HG03159 (cell line): ENCODE data around the gene CACNA1B.
A peak's percentile ranks its signal among the peaks of the same experiment; 100 is the strongest.
"Not testable (repeated sequence)": the region's sequence is repeated elsewhere in the genome, so short reads cannot be mapped to it uniquely, and the experiment has no call there.

ENCODE experiments used
- ATAC-seq: cut with Tn5 transposase; IDR thresholded peaks from one replicate; pipeline ENCODE4 v1.9.1; 2021; ENCODE audit warnings: mild to moderate bottlenecking, moderate library complexity; ENCODE audit not compliant: unreplicated experiment

The CACNA1B gene

DNA sequence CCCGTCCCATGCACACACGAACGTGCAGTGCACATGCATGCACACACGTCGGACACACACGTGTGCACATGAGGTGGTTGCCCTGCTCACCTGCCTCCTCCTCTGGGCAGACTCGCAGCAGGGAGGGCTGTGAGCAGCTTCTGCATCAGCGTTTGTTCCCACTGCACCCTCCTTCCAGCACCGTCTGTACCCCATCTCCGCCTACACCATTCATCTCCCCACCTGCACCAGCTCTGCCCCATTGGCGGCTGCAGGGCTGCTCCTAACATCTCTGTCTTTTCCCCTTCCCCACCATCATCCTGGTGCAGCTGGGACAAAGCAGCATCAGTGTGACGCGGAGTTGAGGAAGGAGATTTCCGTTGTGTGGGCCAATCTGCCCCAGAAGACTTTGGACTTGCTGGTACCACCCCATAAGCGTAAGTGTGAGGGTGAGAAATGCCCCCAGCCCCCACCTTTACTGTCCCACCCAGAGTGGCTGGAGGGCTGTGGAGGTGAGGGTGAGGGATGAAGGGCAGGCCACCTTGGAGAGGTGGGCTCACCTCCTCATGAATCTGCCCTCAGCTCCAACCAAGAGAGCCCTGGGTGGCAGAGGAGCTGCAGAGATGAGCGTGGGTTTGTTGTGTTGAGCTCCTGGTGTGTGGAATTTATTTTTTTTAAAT lies 234.6 kb downstream of the CACNA1B start:
- no peak for ATAC-seq

DNA sequence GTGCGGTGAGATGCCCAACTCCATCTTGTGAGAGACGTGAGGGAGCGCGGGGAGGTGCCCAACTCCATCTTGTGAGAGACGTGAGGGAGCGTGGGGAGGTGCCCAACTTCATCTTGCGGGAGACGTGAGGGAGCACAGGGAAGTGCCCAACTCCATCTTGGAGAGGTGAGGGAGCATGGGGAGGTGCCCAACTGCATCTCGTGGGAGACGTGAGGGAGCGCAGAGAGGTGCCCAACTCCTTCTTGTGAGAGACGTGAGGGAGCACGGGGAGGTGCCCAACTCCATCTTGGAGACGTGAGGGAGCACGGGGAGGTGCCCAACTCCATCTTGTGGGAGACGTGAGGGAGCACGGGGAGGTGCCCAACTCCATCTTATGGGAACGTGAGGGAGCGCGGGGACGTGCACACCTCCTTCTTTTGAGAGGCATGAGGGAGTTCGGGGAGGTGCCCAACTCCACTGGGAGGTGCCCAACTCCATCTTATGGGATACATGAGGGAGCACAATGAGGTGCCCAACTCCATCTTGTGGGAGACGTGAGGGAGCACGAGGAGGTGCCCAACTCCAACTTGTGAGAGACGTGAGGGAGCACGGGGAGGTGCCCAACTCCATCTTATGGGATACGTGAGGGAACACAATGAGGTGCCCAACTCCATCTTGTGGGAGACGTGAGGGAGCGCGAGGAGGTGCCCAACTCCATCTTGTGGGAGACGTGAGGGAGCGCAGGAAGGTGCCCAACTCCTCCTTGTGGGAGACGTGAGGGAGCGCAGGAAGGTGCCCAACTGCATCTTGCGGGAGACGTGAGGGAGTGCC lies 235.4 kb downstream of the CACNA1B start:
- no peak for ATAC-seq

GRCh38 chr9:138113701-138114325 lies 236.2 kb downstream of the CACNA1B start:
- ATAC-seq = not testable (repeated sequence)

DNA sequence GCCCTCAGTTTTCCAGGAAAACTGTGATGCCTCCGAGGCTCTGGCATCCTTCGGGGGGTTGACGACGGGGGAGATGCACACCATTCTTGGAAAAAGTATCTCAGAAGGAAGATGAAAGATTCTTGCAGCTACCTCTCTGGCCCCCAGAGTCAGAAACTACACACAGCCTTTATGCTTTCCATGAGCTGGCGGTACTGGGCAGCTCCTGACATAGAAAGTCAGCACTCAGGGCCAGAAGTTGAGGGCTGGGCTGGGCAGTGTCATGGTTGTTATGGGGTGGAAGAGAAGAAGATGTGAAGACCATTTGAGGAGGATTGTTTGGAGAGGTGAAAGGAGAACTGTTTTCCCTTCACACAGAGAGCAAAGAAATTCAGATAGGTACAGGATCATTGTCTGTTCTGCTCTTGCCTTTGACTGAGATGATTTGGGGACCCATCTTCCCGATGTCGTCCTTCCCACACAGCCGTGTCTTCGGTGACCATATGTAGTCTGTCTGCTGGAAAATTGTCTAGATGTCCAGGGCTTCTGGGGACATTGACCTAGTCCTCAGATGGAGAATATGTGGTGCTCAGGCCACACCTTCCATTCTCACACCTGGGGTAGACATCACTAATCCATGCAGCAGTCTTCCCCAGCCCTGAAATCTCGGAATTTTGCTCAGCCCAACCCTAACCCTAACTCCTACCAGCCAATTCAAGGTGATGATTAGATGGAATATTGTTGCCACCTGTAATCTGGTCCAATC lies 237.1 kb downstream of the CACNA1B start:
- ATAC-seq = no peak

DNA sequence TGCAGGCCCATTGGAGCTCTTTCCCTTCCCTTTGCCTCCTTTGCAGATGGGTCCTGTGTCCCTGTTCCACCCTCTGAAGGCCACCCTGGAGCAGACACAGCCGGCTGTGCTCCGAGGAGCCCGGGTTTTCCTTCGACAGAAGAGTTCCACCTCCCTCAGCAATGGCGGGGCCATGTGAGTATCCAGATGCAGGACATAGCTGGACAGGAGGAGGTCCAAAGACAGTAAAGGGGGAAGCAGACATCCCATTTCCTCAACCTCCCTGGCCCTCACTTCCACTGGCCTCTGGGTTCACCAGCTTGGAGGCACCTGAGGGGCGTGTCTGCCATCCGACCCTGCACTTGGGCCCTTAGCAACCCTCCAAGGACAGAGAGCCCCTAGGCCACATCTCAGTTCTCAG lies 237.9 kb downstream of the CACNA1B start:
- no peak for ATAC-seq

- no peak for ATAC-seq
These were observed 238.9 kb downstream of the CACNA1B start for GRCh38 chr9:138116521-138116920.

DNA sequence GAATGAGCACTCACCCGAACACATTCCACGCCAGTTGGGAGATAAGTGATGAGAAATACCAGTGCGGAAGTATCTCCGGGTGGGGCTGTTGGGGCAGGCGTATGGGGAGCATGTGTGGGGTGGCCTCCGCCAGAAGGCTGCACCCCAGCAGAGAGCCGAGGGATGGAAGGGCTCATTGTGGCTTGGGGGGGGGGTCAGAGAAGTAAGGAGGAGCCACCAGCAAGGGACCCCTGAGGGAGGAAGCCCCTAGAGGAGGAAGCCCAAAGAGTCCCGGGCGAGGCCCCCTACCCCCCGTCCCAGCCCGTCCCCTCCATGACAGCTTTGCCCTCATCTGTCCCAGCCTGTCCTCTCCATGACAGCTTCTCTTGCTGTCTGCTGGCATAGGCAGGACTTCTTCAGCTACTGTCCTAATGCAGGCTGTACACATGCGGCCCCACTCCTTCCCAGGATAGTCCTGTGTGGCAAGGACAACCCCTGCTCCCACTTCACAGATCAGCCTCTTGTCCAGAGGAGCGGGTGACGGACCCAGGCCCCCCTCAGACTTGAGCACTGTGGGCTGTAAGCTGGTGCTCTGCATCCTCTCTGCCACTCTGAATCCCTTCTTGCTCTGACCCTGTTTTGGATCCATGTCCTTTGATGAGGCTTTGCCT lies 239.6 kb downstream of the CACNA1B start:
- ATAC-seq = no peak

GRCh38 chr9:138117836-138118235 lies 240.3 kb downstream of the CACNA1B start:
- no peak for ATAC-seq

- ATAC-seq = no peak
These were observed 241.1 kb downstream of the CACNA1B start for GRCh38 chr9:138118601-138119071.

DNA sequence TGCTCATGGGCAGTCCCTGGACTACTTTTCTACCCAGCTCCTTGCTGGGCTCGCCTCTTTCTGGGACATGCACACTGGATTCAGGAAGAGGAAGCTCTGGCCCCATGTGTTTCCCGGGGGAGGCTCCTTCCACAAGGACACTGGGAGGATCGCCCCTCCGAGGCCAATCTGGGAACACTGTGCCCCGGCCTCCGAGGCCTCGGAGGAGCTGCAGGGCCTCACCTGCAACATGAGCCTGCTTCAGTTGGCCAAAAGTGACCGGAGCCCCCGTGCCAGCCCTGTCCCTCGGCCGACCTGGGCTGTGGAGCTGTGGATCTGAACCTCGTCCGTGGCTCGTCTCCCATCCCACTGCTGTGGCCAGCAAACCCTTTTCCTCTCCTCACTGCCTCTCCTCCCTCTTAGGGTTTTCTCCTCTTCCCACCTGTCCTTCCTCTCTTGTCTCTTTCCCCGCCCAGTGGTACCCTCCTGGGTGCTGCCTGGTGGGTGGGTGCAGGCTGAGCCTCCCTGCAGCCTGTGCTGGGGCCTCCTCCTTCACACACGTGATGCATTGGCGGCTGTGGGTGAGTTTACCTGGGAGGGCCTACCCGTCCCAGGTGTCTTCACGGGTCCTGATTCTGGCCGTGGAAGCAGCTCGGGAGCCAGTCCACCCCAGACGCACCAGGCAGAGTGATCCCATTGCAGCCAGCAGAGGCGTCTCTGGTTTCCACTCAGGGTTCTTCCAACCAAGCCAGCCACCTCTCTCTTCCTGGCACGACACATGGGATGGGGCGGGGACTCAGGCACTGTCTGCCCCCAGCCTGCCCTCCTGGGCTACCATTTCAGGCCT lies 241.8 kb downstream of the CACNA1B start:
- ATAC-seq = no peak

GRCh38 chr9:138120072-138120471 lies 242.5 kb downstream of the CACNA1B start:
- no peak for ATAC-seq

- ATAC-seq = no peak
These were observed 243.2 kb downstream of the CACNA1B start for GRCh38 chr9:138120511-138121437.

DNA sequence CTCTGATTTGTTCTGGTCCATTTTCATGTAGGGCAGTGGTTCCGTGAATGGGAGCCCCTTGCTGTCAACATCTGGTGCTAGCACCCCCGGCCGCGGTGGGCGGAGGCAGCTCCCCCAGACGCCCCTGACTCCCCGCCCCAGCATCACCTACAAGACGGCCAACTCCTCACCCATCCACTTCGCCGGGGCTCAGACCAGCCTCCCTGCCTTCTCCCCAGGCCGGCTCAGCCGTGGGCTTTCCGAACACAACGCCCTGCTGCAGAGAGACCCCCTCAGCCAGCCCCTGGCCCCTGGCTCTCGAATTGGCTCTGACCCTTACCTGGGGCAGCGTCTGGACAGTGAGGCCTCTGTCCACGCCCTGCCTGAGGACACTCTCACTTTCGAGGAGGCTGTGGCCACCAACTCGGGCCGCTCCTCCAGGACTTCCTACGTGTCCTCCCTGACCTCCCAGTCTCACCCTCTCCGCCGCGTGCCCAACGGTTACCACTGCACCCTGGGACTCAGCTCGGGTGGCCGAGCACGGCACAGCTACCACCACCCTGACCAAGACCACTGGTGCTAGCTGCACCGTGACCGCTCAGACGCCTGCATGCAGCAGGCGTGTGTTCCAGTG lies 244.0 kb downstream of the CACNA1B start:
- no peak for ATAC-seq

- ATAC-seq = no peak
These were observed 244.6 kb downstream of the CACNA1B start for GRCh38 chr9:138122201-138122600.

GRCh38 chr9:138122676-138123075 lies 245.1 kb downstream of the CACNA1B start:
- ATAC-seq = no peak

DNA sequence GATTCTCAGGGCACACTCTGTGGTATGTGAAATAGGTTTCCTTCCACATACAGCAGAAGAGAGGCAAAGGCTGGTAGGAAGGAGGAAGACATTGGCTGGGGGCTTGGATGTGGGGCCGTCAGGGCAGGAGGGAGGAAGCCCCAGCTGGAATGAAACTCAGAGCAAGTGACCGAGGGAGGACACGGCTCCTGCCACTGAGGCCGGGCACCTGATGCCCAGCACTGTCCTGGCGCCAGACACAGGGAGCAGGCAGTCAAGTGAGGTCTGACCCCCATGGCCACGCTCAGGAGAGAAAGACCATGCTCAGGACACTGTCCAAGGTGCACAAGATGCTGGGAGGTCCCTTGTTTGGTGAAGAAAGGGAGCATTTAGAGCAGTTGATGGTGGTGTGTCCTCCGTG lies 245.5 kb downstream of the CACNA1B start:
- no peak for ATAC-seq

DNA sequence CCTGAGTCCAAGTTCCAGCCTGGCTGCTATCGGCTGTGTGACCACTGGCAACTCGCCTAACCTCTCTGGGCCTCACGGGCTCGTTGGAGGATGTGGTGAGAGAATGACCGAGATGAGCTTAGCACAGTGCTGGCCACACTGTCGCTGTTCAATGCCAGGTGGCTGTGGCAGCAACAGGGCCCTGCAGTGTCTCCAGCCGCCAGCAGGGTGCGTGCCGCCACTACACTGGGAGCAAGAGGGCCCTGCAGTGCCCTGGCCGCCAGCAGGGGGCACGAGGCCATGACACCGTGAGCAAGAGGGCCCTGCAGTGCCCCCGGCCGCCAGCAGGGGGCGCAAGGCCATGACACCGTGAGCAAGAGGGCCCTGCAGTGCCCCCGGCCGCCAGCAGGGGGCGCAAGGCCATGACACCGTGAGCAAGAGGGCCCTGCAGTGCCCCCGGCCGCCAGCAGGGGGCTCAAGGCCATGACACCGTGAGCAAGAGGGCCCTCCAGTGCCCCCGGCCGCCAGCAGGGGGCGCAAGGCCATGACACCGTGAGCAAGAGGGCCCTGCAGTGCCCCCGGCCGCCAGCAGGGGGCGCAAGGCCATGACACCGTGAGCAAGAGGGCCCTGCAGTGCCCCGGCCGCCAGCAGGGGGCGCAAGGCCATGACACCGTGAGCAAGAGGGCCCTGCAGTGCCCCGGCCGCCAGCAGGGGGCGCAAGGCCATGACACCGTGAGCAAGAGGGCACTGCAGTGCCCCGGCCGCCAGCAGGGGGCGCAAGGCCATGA lies 248.7 kb downstream of the CACNA1B start:
- ATAC-seq = peak; percentile 77
